MG63 (cell line): Measurements from ENCODE around the gene UGP2. TPM values are rescaled to one million over a fixed set of nuclear protein-coding genes. Genes with fewer than 3 reads are reported as not detected.
"Not testable (repeated sequence)": the region's sequence is repeated elsewhere in the genome, so short reads cannot be mapped to it uniquely, and the experiment has no call there.

Experiments used
- DNase-seq: peaks from one replicate; pipeline ENCODE4 v3.0.0-alpha.2; 2020
- H3K27me3 ChIP-seq: fragments of 250-450 bp; sonication (Bioruptor Pico); 2 replicates; pipeline ENCODE4 v1.5.1; 2020; ENCODE audit warnings: mild to moderate bottlenecking, moderate library complexity
- H3K36me3 ChIP-seq: fragments of 250-450 bp; sonication (Bioruptor Pico); 2 replicates; pipeline ENCODE4 v1.5.1; 2020; ENCODE audit warnings: mild to moderate bottlenecking, moderate library complexity
- H3K4me3 ChIP-seq: fragments of 250-450 bp; sonication (Bioruptor Pico); 2 replicates; pipeline ENCODE4 v1.5.1; 2020; ENCODE audit warnings: mild to moderate bottlenecking, moderate library complexity
- H3K9me3 ChIP-seq: fragments of 250-450 bp; sonication (Bioruptor Pico); 2 replicates; pipeline ENCODE4 v1.5.1; 2020; ENCODE audit warnings: mild to moderate bottlenecking, moderate library complexity
- total RNA-seq: library from RNA; depleted of rRNA; stranded (reverse); fragments of >200 nt; shearing (Covaris generic); gene quantifications from 2 replicates; pipeline ENCODE4 v1.2.3, GENCODE V29; 2014; ENCODE audit warnings: low replicate concordance; rRNA removed

The UGP2 gene
- total RNA-seq, 1 experiment from 2014 or later: 31.2 TPM

DNA sequence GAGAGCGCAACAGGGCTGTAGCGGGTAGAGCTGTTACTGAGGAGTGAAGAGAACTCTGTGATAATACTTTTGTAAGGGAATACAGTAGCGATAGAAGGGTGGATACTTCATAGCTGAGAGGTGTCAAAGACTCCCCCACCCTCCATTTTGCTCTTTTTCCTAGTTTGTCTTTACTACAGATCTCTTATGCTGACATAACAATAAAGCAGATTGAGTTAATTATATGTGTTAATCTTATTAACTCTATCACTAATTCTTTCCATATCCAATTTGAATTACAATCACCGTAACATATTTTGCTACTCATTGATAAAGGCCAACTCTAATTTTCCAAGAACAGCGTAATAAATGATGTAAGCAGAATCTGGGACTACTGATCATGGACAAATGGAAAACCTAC is 57.1 kb downstream of the UGP2 start:
- Histone ChIP-seq H3K4me3 (no peak overlapping the region), H3K27me3 (no peaks in the 10 kb centered on the region; the same call in 1 of the 2 replicates), H3K36me3 (peaks cover 61% of the 10 kb centered on the region), H3K9me3 (peaks cover 22% of the 10 kb centered on the region)
- DNase-seq: no peak

DNA sequence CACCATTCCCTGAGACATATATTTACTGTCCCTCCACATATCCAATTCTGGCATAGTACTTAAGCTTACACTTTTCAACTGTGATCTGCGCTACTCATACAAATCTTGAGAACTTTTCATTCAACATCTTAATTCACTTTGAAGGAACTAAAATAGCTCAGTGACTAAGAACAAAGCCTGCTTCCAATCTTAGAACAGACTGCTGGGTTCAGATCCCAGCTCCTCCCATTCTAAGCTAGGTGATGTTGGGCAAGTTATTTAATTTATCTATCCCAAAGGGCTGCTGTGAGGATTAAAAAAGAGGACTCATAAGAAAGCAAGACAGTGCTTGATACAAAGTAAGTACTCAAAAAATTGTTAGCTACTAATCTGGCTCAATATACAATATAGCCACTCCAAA is 57.9 kb downstream of the UGP2 start:
- Histone ChIP-seq H3K36me3 (peaks cover 56% of the 10 kb centered on the region), H3K27me3 (no peaks in the 10 kb centered on the region; the same call in 1 of the 2 replicates), H3K9me3 (peaks cover 25% of the 10 kb centered on the region), H3K4me3 (no peak overlapping the region)
- DNase-seq: no peak

DNA sequence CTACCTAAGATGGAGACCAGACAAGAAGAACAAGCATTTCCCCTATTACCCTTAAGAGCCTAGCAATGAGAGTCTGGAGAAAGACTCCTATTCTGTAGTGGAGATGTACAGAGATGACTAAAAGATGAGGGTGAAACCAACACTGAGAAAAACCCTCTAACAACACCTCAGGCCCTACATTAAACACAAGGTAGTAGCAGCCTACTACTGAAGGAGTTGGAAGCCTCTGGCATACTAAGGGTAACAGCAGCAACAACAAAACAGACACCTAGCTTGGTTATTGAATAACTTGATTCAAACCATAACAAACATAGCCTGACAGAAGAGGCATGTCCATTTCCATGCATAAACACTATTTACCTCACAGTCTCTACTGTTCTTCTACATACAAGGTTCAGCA is 60.5 kb downstream of the UGP2 start:
- DNase-seq: no peak
- Histone ChIP-seq H3K4me3 (no peak overlapping the region), H3K36me3 (peaks cover 58% of the 10 kb centered on the region)

DNA sequence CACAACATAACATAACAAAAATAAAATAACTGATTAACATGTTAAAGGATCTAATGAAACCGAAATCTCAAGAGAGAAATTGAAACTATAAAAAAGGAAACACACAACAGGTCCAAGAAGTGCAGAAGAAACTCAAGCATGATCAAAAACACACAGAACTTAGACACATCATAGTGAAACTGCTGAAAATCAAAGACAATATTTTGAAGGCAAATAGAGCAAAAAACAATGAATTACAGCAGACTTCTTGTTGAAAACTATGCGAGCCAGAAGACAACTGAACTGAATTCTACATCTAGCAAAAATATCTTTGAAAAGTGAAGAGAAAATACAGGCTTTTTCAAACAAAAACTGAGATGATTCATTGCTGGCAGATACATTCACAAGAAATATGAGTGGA is 61.3 kb downstream of the UGP2 start:
- H3K9me3 ChIP-seq: peaks cover 32% of the 10 kb centered on the region
- no peak for DNase-seq
- H3K27me3 ChIP-seq: no peaks in the 10 kb centered on the region; the same call in 1 of the 2 replicates
- H3K4me3 ChIP-seq: no peak overlapping the region
- H3K36me3 ChIP-seq: peaks cover 51% of the 10 kb centered on the region

More for the DNA sequence above, 60.5 kb downstream of the UGP2 start:
- H3K27me3 ChIP-seq: no peaks in the 10 kb centered on the region; the same call in 1 of the 2 replicates
- H3K9me3 ChIP-seq: peaks cover 32% of the 10 kb centered on the region

DNA sequence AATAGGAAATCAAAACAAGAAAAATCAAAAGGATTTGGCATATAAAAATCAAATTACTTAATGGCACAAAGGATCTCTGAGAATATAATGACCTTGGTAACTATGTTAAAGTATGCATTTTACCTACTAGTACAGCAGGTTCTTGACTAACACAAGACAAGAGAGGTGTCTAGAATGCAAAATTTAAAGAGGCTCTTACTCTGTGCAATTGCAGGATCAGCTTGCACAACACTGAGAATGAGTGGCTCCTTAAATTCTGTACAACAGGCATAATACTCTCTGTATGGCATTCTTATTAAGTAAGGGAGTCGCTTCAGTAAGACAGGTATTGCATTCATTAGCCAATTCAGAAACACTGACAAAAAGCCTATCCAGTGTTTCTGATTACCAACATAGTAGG is 72.6 kb downstream of the UGP2 start:
- H3K27me3 ChIP-seq: no peaks in the 10 kb centered on the region
- H3K4me3 ChIP-seq: no peak overlapping the region
- no peaks in the 10 kb centered on the region for H3K9me3 ChIP-seq
- peaks cover 30% of the 10 kb centered on the region for H3K36me3 ChIP-seq
- no peak for DNase-seq

DNA sequence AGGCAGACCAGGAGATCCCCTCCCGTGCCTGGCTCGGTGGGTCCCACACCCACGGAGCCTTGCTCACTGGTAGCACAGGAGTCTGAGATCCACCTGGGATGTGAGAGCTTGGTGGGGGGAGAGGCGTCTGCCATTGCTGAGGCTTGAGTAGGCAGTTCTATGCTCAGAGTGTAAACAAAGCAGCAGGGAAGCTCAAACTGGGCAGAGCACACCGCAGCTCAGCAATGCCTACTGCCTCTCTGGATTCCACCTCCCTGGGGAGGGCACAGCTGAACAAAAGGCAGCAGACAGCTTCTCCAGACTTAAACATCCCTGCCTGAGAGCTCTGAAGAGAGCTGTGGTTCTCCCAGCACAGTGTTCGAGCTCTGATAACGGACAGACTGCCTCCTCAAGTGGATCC is 85.1 kb downstream of the UGP2 start:
- Histone ChIP-seq H3K9me3 (no peaks in the 10 kb centered on the region), H3K27me3 (no peaks in the 10 kb centered on the region), H3K4me3 (no peak overlapping the region), H3K36me3 (peaks cover 16% of the 10 kb centered on the region)
- no peak for DNase-seq

DNA sequence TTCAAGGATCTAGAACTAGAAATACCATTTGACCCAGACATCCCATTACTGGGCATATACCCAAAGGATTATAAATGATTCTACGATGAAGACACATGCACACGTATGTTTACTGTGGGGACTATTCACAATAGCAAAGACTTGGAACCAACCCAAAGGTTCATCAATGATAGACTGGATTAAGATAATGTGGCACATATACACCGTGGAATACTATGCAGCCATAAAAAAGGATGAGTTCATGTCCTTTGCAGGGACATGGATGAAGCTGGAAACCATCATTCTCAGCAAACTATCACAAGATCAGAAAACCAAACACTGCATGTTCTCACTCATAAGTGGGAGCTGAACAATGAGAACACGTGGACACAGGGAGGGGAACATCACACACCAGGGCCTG is 90.4 kb downstream of the UGP2 start:
- H3K9me3 ChIP-seq: not testable (repeated sequence)

More for the DNA sequence above, 90.4 kb downstream of the UGP2 start:
- not testable (repeated sequence) for H3K27me3 ChIP-seq, DNase-seq, H3K4me3 ChIP-seq
- peaks cover 29% of the 10 kb centered on the region for H3K36me3 ChIP-seq

Other genes starting within 250 kb of the UGP2 start
- gene VPS54, start 177.5 kb downstream of the UGP2 start, total RNA-seq: 14.6 and 19.1 TPM in 2 replicates